GM12873 (cell line): Measurements from ENCODE around the gene SPATS2L.

Experiments
- CTCF ChIP-seq: IDR thresholded peaks from 2 replicates; pipeline ENCODE4 v1.5.1; 2012; ENCODE audit warnings: low read depth, mild to moderate bottlenecking, moderate library complexity, low read length, control low read depth; ENCODE audit not compliant: insufficient read depth; ENCODE audit errors: missing control alignments

Gene SPATS2L

GRCh38 chr2:200415455-200415854 is 109.0 kb downstream of the SPATS2L start:
- no peak for TF ChIP-seq CTCF

GRCh38 chr2:200416878-200417277 is 110.4 kb downstream of the SPATS2L start:
- no peak for TF ChIP-seq CTCF

- no peak for TF ChIP-seq CTCF
Observed at GRCh38 chr2:200417366-200417765, 110.9 kb downstream of the SPATS2L start.

- no peak for TF ChIP-seq CTCF
Observed at GRCh38 chr2:200418399-200418798, 111.9 kb downstream of the SPATS2L start.

- TF ChIP-seq CTCF, result no peak
Observed at GRCh38 chr2:200419325-200419724, 112.8 kb downstream of the SPATS2L start.

GRCh38 chr2:200421270-200421669 is 114.8 kb downstream of the SPATS2L start:
- no peak for TF ChIP-seq CTCF

- TF ChIP-seq CTCF, result no peak
Observed at GRCh38 chr2:200422071-200422470, 115.6 kb downstream of the SPATS2L start.
